Endometrial microvascular endothelial cells (primary cell): ENCODE results near the gene GPD1L. TPM values are rescaled to one million over a fixed set of nuclear protein-coding genes. Genes with fewer than 3 reads are reported as not detected.
"Not testable (repeated sequence)": the region's sequence is repeated elsewhere in the genome, so short reads cannot be mapped to it uniquely, and the experiment has no call there.

Experiments used
- in situ Hi-C: cut with HindIII; loops from 2 replicates; pipeline ENCODE4 v1.10.0; 2017; ENCODE audit warnings: low sequenced_read_pairs, low pct_unique_long_range_greater_than_20kb; ENCODE audit errors: inconsistent ontology term
- total RNA-seq: library from RNA; depleted of rRNA; stranded (reverse); fragments of >200 nt; gene quantifications from one replicate; pipeline ENCODE4 v1.2.3, GENCODE V29; 2015; ENCODE audit errors: inconsistent ontology term

Gene GPD1L
- 22.4 TPM for total RNA-seq

GRCh38 chr3:32106132-32106928 lies at the start of gene GPD1L:
Gene GPD1L, plus strand, starts transcription at chr3:32106620. Its CDS starts 92 bp downstream, at chr3:32106712.
- in situ Hi-C loops: no loop called here

GRCh38 chr3:32058465-32058864 lies 48.0 kb upstream of the GPD1L start:
- in situ Hi-C loops: not testable (repeated sequence)

- in situ Hi-C loops: no loop called here
Observed at GRCh38 chr3:32062950-32063582, 43.4 kb upstream of the GPD1L start.

- in situ Hi-C loops: no loop called here
Observed at GRCh38 chr3:32066686-32067085, 39.7 kb upstream of the GPD1L start.

- in situ Hi-C loops: not testable (repeated sequence)
Observed at GRCh38 chr3:32074194-32074593, 32.2 kb upstream of the GPD1L start.

GRCh38 chr3:32076566-32076965 lies 29.9 kb upstream of the GPD1L start:
- in situ Hi-C loops: no loop called here

- in situ Hi-C loops: no loop called here
Observed at GRCh38 chr3:32077260-32078084, 28.9 kb upstream of the GPD1L start.

- in situ Hi-C loops: no loop called here
Observed at GRCh38 chr3:32078085-32078634, 28.3 kb upstream of the GPD1L start.

- in situ Hi-C loops: no loop called here
Observed at GRCh38 chr3:32078864-32079263, 27.6 kb upstream of the GPD1L start.

GRCh38 chr3:32082721-32083120 lies 23.7 kb upstream of the GPD1L start:
- in situ Hi-C loops: no loop called here

- in situ Hi-C loops: no loop called here
Observed at GRCh38 chr3:32083702-32084270, 22.6 kb upstream of the GPD1L start.

- in situ Hi-C loops: no loop called here
Observed at GRCh38 chr3:32084870-32085269, 21.6 kb upstream of the GPD1L start.

- in situ Hi-C loops: no loop called here
Observed at GRCh38 chr3:32086464-32086863, 20.0 kb upstream of the GPD1L start.

- in situ Hi-C loops: no loop called here
Observed at GRCh38 chr3:32089476-32089875, 16.9 kb upstream of the GPD1L start.

GRCh38 chr3:32093204-32093603 lies 13.2 kb upstream of the GPD1L start:
- in situ Hi-C loops: no loop called here

- in situ Hi-C loops: no loop called here
Observed at GRCh38 chr3:32095431-32095830, 11.0 kb upstream of the GPD1L start.

- in situ Hi-C loops: no loop called here
Observed at GRCh38 chr3:32097768-32098167, 8.7 kb upstream of the GPD1L start.

GRCh38 chr3:32098528-32098927 lies 7.9 kb upstream of the GPD1L start:
- in situ Hi-C loops: no loop called here

- in situ Hi-C loops: no loop called here
Observed at GRCh38 chr3:32100465-32100864, 6.0 kb upstream of the GPD1L start.
